ENCODE results near the gene SMAD9. TPM values are rescaled to one million over a fixed set of nuclear protein-coding genes. Genes with fewer than 3 reads are reported as not detected.

The SMAD9 gene
- total RNA-seq, 2 experiments from 2014 or later, result not detected

- H3K4me1 ChIP-seq (ENCODE audit: insufficient read depth, low read length), result no peaks in the 10 kb centered on the region
- ChIA-PET POLR2A (no interaction called here), CTCF (no interaction called here)
- Mint-ChIP-seq H3K4me1 (ENCODE audit: low read depth) (peaks cover 4% of the 10 kb centered on the region), H3K36me3 (ENCODE audit: low read depth) (peaks cover 47% of the 10 kb centered on the region), H3K9me3 (no peaks in the 10 kb centered on the region), H3K4me3 (no peak overlapping the region), H3K27ac (no peak overlapping the region), H3K27me3 (no peaks in the 10 kb centered on the region)
- no peak overlapping the region for H3K4me3 ChIP-seq (ENCODE audit: low read length)
- no peak for ATAC-seq (ENCODE audit: poor library complexity)
- DNase-seq, result no peak
- peaks cover 35% of the 10 kb centered on the region for H3K36me3 ChIP-seq (ENCODE audit: insufficient read depth, low read length)
- H3K27me3 ChIP-seq (ENCODE audit: control insufficient read depth in 1 of 2, insufficient read depth in 2 of 2, low read length in 2 of 2), result no peaks in the 10 kb centered on the region
- no peak overlapping the region for H3K27ac ChIP-seq (ENCODE audit: low read depth in 1 of 2, low read length in 2 of 2)
- H3K9me3 ChIP-seq (ENCODE audit: control insufficient read depth in 1 of 2, insufficient read depth in 1 of 2, low read length in 2 of 2), result no peaks in the 10 kb centered on the region
- intact Hi-C loops (cut with DNase I, micrococcal nuclease), result loop anchor here in 1 of 2 experiments (10.0 kb wide), 1 partner anchor 225 kb away; the partner anchor contains the start of gene SUPT20H
- TF ChIP-seq, protein P1, sequence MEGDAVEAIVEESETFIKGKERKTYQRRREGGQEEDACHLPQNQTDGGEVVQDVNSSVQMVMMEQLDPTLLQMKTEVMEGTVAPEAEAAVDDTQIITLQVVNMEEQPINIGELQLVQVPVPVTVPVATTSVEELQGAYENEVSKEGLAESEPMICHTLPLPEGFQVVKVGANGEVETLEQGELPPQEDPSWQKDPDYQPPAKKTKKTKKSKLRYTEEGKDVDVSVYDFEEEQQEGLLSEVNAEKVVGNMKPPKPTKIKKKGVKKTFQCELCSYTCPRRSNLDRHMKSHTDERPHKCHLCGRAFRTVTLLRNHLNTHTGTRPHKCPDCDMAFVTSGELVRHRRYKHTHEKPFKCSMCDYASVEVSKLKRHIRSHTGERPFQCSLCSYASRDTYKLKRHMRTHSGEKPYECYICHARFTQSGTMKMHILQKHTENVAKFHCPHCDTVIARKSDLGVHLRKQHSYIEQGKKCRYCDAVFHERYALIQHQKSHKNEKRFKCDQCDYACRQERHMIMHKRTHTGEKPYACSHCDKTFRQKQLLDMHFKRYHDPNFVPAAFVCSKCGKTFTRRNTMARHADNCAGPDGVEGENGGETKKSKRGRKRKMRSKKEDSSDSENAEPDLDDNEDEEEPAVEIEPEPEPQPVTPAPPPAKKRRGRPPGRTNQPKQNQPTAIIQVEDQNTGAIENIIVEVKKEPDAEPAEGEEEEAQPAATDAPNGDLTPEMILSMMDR (IDR thresholded peaks at IDR 0.05), result no peak
Measured at GRCh38 chr13:36829753-36830152, 90.3 kb downstream of the SMAD9 start.

- H3K4me3 Mint-ChIP-seq, result peak overlapping the region; percentile 5
- H3K36me3 ChIP-seq (ENCODE audit: insufficient read depth, low read length), result peaks cover 14% of the 10 kb centered on the region
- DNase-seq (no peak), ATAC-seq (ENCODE audit: poor library complexity) (no peak)
- H3K4me1 ChIP-seq (ENCODE audit: insufficient read depth, low read length), result peaks cover 29% of the 10 kb centered on the region
- H3K9me3 ChIP-seq (ENCODE audit: control insufficient read depth in 1 of 2, insufficient read depth in 1 of 2, low read length in 2 of 2), result no peaks in the 10 kb centered on the region
- H3K27me3 ChIP-seq (ENCODE audit: control insufficient read depth in 1 of 2, insufficient read depth in 2 of 2, low read length in 2 of 2), result no peaks in the 10 kb centered on the region
- H3K4me1 Mint-ChIP-seq (ENCODE audit: low read depth), result peaks cover 67% of the 10 kb centered on the region
- TF ChIP-seq, protein P1 (IDR thresholded peaks at IDR 0.05), result no peak
- ChIA-PET POLR2A (no interaction called here), CTCF (interaction anchor here (1.5 kb wide), 1 partner anchor 176 kb away, joined by 3 read pairs; the partner anchor contains the start of gene ALG5)
- peaks cover 37% of the 10 kb centered on the region for H3K36me3 Mint-ChIP-seq (ENCODE audit: low read depth)
- no peaks in the 10 kb centered on the region for H3K27me3 Mint-ChIP-seq
- H3K4me3 ChIP-seq (ENCODE audit: low read length), result no peak overlapping the region
- no peak overlapping the region for H3K27ac Mint-ChIP-seq
- intact Hi-C loops (cut with DNase I, micrococcal nuclease), result loop anchor here (5.0 to 10.0 kb wide), 2 partner anchors 175 to 232 kb away; partner anchors contain the start of genes ALG5 (in 1 of the 2) and SUPT20H (in 1 of the 2)
- H3K9me3 Mint-ChIP-seq, result no peaks in the 10 kb centered on the region
- no peak overlapping the region for H3K27ac ChIP-seq (ENCODE audit: low read depth in 1 of 2, low read length in 2 of 2)
Measured at GRCh38 chr13:36822785-36823184, 97.3 kb downstream of the SMAD9 start.

DNA sequence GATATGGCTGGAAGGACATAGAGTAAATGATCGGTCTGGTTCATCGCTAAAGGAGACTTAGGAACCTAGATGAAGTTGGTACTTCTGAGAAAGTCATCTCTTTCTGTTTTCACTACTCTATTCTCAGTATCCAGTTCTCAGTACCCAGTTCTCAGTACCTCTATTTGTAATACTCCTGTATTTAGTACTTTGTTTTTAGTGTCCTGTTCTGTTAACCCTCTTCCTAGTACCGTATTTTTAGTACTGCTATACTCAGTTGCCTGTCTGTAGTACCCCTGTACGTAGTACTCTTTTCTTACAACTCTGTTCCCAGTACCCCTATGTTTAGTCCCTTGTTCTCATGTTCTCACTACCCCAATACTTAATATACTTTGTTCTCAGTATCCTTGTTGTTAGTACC is 99.8 kb downstream of the SMAD9 start:
- H3K4me3 Mint-ChIP-seq, result peak overlapping the region; percentile 89
- no peaks in the 10 kb centered on the region for H3K27me3 ChIP-seq (ENCODE audit: control insufficient read depth in 1 of 2, insufficient read depth in 2 of 2, low read length in 2 of 2)
- peaks cover 67% of the 10 kb centered on the region for H3K4me1 Mint-ChIP-seq (ENCODE audit: low read depth)
- no peaks in the 10 kb centered on the region for H3K27me3 Mint-ChIP-seq
- no peaks in the 10 kb centered on the region for H3K36me3 ChIP-seq (ENCODE audit: insufficient read depth, low read length)
- no peaks in the 10 kb centered on the region for H3K9me3 Mint-ChIP-seq
- H3K27ac ChIP-seq (ENCODE audit: low read depth in 1 of 2, low read length in 2 of 2), result no peak overlapping the region
- DNase-seq (no peak), ATAC-seq (ENCODE audit: poor library complexity) (no peak)
- peaks cover 29% of the 10 kb centered on the region for H3K4me1 ChIP-seq (ENCODE audit: insufficient read depth, low read length)
- H3K27ac Mint-ChIP-seq, result peak overlapping the region; percentile 90
- peak overlapping the region; percentile 83 for H3K4me3 ChIP-seq (ENCODE audit: low read length)
- POLR2A ChIA-PET, result no interaction called here
- TF ChIP-seq, protein P1 (IDR thresholded peaks at IDR 0.05), result no peak
- no peaks in the 10 kb centered on the region for H3K9me3 ChIP-seq (ENCODE audit: control insufficient read depth in 1 of 2, insufficient read depth in 1 of 2, low read length in 2 of 2)
- intact Hi-C loops (cut with DNase I, micrococcal nuclease), result loop anchor here (5.0 to 10.0 kb wide), 2 partner anchors 177 to 235 kb away; partner anchors contain the start of genes ALG5 (in 1 of the 2) and SUPT20H (in 1 of the 2)
- H3K36me3 Mint-ChIP-seq (ENCODE audit: low read depth), result peaks cover 28% of the 10 kb centered on the region
- CTCF ChIA-PET, result no interaction called here
